Measurements from ENCODE around the gene GNG11.
"Not testable (repeated sequence)": the region's sequence is repeated elsewhere in the genome, so short reads cannot be mapped to it uniquely, and the experiment has no call there.

Gene GNG11

DNA sequence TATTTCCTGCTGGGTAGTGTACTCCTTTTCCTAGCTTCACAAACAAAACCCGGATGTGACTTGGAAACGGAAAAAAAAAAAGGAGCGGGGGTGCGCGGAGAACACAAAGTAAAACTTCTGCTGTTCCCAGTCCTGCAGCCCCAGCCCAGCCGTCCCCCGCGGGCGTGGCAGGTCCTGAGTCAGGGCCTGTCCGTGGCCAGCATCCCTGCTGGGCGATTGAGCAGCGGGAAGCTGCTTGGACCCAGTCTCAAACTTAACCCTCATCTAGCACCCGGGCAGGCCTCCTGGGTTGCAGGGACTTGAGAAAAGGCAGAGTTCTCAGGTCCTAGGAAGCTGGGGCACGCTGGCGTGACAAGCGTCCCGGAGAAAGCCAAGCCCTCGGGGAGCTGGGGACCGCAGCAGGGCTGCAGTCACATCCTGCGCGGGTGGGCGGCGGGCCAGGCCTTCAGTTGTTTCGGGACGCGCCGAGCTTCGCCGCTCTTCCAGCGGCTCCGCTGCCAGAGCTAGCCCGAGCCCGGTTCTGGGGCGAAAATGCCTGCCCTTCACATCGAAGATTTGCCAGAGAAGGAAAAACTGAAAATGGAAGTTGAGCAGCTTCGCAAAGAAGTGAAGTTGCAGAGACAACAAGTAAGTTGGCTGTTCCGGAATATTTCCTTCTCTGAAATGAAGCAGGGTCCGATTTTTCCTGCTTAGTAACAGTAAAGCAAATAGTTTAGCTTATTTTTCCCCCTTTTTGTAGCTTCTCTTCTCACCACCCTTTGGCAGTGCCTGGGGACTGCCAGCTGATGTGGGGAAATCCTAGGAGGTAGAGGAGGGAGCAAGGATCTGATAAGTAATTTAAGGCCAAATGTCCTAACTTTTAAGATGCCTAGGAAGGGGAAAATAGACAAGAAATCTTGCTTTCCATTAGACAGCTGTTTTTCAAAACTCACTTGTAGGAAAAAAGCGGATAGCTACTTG is at the start of gene GNG11:
Gene GNG11 (plus strand): TSS at position 129 of the 960 bp plus-strand sequence. CDS start 403 bp downstream, at position 532.
- DNase-seq, result peak; percentile 10

DNA sequence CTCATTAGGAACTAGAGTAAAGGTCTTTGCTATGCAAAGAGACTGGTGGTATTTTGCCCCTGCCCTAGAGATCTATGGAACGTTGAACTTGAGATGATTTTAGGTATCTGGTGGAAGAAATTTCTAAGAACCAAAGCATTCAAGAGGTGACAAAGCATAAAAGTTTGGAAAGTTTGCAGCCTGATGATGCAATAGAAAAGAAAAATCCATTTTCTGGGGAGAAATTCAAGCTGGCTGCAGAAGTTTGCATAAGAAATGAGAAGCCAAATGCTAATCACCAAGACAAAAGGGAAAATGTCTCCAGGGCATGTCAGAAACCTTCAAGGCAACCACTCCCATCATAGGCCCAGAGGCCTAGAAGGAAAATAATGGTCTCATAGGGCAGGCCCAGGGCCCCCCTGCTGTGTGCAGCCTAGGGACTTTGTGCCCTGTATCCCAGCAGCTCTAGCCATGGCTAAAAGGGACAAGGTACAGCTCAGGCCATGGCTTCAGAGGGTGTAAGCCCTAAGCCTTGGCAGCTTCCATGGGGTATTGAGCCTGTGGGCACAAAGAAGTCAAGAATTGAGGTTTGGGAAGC is 47.4 kb upstream of the GNG11 start:
- no peak for DNase-seq

- DNase-seq, result no peak
These were observed 43.8 kb upstream of the GNG11 start for GRCh38 chr7:93877742-93878141.

- no peak for DNase-seq
These were observed 42.2 kb upstream of the GNG11 start for GRCh38 chr7:93879356-93879755.

DNA sequence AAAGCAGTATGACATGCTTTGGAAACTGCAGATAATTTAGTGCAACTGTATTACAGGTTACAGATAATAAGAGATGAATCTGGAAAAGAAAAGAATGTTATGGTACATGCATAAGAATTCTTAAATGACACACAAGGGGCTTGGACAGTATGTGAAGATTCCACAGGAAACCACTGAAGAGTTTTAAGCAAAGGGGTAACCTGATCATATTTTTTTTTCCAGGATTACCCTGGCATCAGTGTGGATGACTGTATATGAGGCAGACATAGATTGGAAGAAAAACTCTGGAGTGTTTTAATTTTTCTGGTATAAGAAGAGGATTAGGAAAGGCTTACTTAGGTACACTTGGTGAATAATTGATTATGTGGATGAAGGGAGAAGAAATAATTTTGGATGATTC is 39.1 kb upstream of the GNG11 start:
- DNase-seq, result no peak

- no peak for DNase-seq
These were observed 38.2 kb upstream of the GNG11 start for GRCh38 chr7:93883078-93883916.

DNA sequence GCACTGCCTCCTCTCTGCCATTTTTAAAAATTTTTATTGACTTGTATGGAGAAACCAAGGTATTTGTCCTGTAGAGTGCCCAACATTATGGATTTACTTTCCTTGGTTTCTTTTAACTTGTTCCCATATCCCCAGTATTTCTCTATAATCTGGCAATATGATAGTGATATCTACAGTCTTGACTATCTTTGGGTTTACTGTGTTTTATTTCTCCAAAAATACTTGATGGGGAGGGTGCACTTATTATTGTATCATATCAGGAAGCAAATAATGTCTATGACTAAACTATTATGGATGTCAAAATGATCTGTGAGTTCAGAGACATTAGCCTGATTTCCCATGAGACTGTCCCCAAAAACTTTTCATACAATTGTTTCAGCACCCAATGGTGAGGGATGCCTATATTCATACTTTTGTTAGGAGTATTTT is 37.6 kb upstream of the GNG11 start:
- DNase-seq, result no peak

GRCh38 chr7:93884541-93884940 is 37.0 kb upstream of the GNG11 start:
- DNase-seq, result no peak

- no peak for DNase-seq
These were observed 32.3 kb upstream of the GNG11 start for GRCh38 chr7:93889261-93889660.

- no peak for DNase-seq
These were observed 31.5 kb upstream of the GNG11 start for GRCh38 chr7:93890041-93890463.

DNA sequence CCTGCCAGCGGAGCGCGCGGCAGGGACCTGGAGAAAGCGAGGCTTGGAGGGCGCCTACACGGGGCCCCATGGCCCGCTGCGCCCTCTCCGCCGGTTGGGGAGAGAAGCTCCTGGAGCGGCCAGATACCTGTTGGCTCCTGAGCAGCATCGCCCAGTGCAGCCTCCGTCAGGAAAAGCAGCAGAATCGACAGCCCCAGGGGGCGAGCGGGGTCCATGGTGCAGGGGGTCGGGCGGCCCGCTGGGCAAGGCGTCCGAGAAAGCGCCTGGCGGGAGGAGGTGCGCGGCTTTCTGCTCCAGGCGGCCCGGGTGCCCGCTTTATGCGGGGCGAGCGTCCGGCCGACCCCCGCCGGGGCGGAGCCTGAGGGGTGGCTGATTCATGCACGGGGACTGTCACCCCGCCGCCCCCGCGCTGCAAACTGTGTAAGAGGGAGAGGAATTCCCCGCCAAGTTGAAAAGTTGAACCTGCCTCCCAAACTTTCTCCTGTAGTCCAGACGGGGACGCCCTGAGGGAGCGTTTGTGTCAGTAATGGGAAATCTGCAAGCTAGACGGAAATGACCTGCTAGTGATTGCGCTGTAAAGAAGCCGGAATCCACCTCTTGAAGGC is 31.0 kb upstream of the GNG11 start, which contains the start of gene TFPI2:
Gene TFPI2 (minus strand): TSS at position 290 of the 605 bp plus-strand sequence. CDS start 75 bp downstream, at position 215.
- no peak for DNase-seq

DNA sequence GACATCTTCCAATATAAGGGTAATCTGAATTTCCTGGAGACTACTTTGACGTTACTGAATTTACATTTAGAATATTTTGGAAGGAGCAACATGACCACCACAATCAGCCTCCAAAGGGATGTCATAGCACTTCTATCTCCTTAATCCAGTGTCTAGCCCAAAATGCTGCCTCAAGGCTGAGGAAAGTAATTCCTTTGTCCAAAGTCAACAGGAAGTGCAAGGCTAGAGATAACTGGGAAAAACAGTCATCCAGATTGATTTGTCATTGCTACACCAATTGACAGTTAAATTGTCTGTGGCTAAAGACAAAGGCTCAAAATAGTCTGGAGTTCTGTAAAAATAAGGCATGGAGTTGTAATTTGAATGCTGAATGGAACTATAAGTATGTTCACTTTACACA is 27.1 kb upstream of the GNG11 start:
- no peak for DNase-seq

GRCh38 chr7:93894966-93895640 is 26.4 kb upstream of the GNG11 start:
- no peak for DNase-seq

DNA sequence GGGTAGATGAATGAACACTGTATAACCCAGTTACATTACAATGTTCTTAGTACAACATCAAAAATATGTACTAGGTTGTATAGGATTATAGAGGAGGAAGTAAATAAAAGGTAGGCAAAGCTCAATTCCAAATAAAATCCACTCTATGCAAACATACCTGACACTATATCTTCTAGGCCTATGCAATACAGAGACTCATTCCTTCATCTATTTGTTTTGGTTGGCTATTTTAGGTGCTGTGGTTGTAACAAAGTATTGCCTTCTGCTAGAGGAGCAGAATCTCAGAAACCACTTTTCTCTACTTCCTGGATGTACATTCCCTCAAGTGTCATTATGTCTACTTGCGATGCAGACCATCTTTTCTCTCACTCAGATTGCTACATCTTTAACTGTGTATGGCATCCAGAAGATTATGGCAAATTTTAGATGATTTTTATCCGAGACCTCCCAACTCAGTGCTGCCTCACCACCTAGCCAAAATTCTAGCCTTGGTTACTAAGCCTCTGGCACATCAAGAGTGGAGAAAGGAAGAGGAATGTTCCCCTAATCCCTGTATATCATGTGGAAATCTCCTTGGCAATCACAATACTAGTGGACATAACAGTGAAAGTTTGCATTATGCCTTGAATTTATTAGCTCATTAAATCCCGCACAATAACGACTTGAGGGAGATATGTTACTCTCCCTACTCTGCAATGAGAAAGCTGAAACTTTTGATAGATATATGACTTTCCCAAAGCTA is 25.5 kb upstream of the GNG11 start:
- DNase-seq, result no peak

GRCh38 chr7:93897680-93898079 is 23.9 kb upstream of the GNG11 start:
- DNase-seq, result no peak

GRCh38 chr7:93902777-93903423 is 18.6 kb upstream of the GNG11 start:
- DNase-seq, result no peak

GRCh38 chr7:93906267-93906666 is 15.3 kb upstream of the GNG11 start, which contains the start of gene GNGT1:
Gene GNGT1 (plus strand): TSS chr7:93906567. CDS start chr7:93906747, 180 bp downstream.
- no peak for DNase-seq

DNA sequence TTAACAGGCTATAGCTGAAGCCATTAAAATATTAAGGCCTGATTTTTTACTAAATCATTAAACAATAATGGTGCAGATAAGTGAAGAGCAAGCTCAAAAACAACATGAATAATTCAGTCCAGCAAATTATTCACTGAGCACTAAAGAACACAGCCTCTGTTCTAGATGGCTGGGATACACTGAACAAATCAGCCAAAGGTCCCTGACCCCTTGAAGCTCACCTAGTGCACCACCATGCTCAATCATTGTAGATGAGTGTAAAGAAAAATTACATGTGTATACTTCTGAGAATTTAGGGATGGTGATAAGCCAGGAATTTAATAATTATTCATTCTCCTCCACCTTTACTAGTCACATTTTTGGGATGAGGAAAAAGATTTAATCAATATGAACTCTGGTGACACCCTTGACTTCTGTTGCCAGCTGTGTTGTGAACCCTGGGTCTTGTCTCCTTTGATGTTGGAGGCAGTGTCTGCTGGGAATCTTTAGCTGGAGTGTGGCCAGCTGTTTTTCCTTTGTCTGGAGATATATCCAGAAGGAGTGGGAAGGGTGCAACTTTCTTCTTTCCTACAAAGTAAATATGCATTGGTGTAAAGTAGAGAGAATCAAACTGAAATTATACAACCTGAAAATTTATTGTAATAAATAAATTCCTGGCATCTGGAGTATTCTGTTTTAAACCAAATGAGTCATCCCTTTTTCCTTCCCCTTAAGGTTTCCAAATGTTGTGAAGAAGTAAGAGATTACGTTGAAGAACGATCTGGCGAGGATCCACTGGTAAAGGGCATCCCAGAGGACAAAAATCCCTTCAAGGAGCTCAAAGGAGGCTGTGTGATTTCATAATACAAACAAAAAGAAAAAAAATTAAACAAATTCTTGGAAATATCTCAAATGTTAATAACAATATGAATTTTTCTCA is 11.2 kb upstream of the GNG11 start:
- no peak for DNase-seq

GRCh38 chr7:93911242-93911641 is 10.3 kb upstream of the GNG11 start:
- DNase-seq, result not testable (repeated sequence)
